CMK (cell line): Measurements from ENCODE around the gene TFF2.

Source experiments
- DNase-seq: peaks from one replicate; pipeline ENCODE4 v3.0.0-alpha.2; 2010; ENCODE audit warnings: low read depth

Gene TFF2

DNA sequence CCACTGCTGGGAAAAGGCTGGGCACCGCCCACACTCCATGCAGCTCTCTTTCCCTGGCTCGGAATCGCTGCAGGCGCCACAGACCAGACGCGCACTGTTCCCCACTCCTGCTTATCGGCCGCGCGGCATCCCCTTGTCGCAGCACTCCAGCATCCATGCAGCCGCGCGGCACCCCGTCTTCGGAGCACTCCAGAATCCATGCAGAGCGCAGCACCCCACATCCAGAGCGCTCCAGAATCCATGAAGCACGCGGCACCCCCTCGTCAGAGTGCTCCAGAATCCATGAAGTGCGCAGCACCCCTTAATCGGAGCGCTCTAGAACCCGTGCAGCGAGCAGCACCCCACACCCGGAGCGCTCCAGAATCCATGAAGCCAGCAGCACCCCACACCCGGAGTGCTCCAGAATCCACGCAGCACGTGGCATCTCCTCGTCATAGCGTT lies 45.1 kb downstream of the TFF2 start:
- DNase-seq = no peak

- DNase-seq = no peak
Measured at GRCh38 chr21:42304556-42305454, 46.0 kb downstream of the TFF2 start.

- no peak for DNase-seq
Measured at GRCh38 chr21:42303443-42303842, 47.4 kb downstream of the TFF2 start.

- DNase-seq = no peak
Measured at GRCh38 chr21:42302794-42303193, 48.0 kb downstream of the TFF2 start.

DNA sequence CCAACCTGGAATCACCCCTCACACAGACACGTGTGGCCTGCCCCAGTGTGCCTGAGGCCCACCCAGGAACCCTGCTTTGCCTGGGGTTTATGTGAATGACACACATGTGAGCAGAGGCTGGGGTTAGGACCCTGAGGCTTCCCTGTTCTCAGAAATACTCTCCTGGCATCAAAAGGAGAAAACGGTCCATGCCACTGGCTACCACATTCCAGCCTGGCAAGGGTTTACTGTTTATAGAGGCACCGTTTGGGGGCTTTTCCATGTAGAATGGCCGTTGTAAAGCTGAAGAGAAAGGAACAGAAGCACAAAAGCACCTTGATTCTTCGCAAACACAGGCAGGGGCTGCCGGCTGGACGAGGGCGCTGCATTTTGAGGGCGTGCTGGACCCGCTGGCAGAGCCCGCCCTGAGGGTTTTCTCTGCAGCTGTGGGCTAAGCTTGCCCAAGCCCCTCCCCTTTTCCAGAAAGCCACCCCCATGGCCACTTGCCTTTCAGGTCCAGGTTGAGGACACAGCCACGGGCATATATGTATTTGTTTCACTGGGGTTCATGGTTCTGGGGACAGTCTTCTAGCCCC lies 48.6 kb downstream of the TFF2 start:
- DNase-seq = no peak

- DNase-seq = no peak
Measured at GRCh38 chr21:42301371-42302075, 49.3 kb downstream of the TFF2 start.

- DNase-seq = no peak
Measured at GRCh38 chr21:42300956-42301355, 49.8 kb downstream of the TFF2 start.

- no peak for DNase-seq
Measured at GRCh38 chr21:42300045-42300583, 50.7 kb downstream of the TFF2 start.

DNA sequence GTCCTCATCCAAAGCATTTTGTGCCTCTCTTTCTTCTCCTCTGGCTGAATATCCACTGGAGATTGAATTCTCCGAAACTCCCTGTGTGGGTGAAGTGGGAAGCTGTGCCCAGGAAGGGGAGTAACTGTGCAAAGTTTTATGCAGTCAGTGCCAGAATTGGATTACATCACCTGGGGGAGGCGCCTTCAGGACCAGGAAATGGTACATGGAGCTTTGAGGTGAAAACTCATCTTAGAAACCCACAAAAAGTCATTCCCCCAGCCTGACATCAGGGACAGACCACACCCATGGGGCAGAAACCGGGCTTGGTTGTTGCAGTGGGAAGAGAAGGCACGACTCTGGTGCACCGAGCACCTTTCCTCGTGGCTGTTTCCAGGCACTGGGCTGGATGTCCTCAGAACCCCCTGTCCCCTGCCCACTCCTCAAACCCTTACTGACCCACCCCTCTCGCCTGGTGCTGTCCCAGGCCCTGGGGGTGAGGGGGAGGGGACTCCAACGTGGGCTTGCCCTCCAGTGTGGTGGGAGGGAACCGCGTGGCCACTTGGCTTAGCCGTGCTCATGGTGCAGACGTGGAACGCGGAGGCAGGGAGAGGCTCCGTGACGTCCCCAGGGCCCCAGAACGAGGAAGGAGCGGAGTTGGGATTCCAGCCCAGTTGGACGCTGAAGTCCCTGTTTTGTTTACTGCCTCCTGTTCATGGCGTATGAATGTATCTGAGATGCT lies 51.3 kb downstream of the TFF2 start:
- DNase-seq = no peak

DNA sequence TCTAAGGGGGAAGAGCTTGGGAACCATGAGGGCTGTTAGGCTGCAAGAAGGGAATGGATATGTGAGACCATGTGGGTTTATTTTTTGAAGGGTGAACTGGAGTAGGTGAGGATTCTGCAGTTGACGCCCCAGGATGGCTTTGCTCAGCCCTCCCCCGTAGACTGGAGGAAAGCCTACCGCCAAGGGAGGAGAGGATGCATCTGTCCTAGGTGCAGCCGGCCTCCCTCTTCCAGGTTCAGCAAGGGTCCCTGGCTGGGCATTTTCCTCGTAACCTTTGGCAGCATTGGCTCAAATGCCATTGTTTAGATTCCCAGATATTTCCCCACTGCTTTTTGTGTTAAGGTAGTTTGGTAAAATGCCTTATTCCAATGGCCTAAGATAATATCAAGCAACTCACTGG lies 52.1 kb downstream of the TFF2 start:
- no peak for DNase-seq

DNA sequence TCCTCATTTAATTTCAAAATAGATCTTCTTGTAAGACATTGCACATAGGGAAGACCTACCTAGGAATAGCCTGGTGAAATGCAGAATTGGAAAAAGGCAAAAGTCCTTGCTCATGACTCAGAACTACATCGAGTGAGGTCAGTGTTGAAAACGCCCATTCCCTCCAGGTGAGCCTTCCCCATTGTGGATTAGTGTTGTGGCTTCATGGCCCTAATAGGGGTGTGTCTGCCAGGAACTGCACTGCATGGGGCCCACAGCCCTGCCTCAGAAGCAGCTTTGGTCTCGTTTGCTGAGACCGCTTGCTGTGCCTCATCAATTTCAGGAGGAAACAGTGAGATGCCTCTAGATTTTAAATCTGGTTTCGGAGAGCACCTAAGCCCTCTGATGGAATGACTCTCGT lies 52.6 kb downstream of the TFF2 start:
- no peak for DNase-seq

DNA sequence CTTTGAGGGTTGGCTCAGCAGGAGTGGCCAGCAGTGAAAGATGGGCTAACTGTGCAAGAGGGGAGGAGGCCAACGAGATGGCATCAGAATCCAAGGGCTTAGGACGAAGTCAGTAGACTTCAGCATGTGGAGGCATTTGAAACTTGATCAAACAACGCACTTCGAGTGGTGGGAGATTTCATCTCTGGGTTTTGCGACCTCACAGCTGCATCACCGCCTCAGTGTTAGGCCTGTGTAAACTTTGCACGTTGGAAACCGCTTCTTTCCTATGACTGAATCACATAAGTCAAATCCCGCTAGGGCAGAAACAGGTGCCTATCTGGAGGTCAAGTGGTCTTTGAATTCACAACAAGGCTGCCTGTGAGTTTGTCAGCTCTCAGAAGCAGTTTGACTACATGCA lies 53.4 kb downstream of the TFF2 start:
- DNase-seq = no peak

- DNase-seq = no peak
Measured at GRCh38 chr21:42296501-42296900, 54.3 kb downstream of the TFF2 start.
